ENCODE results near the gene BROX.

Gene BROX

GRCh38 chr1:222730866-222731265, 18.5 kb downstream of the BROX start:
- no peak for TF ChIP-seq CTCF (IDR thresholded peaks at IDR 0.05; ENCODE audit: low read depth, low read length)
- H3K4me3 ChIP-seq (ENCODE audit: low read depth, low read length): no peak overlapping the region
- no peak for DNase-seq (ENCODE audit: low read depth, low spot score)
- in situ Hi-C loops (cut with HindIII; ENCODE audit: low sequenced_read_pairs): no loop called here

- DNase-seq (ENCODE audit: low read depth, low spot score): no peak
- TF ChIP-seq CTCF (IDR thresholded peaks at IDR 0.05; ENCODE audit: low read depth, low read length): no peak
- in situ Hi-C loops (cut with HindIII; ENCODE audit: low sequenced_read_pairs): no loop called here
- H3K4me3 ChIP-seq (ENCODE audit: low read depth, low read length): no peak overlapping the region
Observed at GRCh38 chr1:222732216-222733159, 20.1 kb downstream of the BROX start.

GRCh38 chr1:222734740-222735139, 22.4 kb downstream of the BROX start:
- no peak for TF ChIP-seq CTCF (IDR thresholded peaks at IDR 0.05; ENCODE audit: low read depth, low read length)
- in situ Hi-C loops (cut with HindIII; ENCODE audit: low sequenced_read_pairs): no loop called here
- no peak for DNase-seq (ENCODE audit: low read depth, low spot score)
- H3K4me3 ChIP-seq (ENCODE audit: low read depth, low read length): no peak overlapping the region

GRCh38 chr1:222736470-222736869, 24.1 kb downstream of the BROX start:
- in situ Hi-C loops (cut with HindIII; ENCODE audit: low sequenced_read_pairs): no loop called here
- H3K4me3 ChIP-seq (ENCODE audit: low read depth, low read length): no peak overlapping the region
- DNase-seq (ENCODE audit: low read depth, low spot score): no peak
- no peak for TF ChIP-seq CTCF (IDR thresholded peaks at IDR 0.05; ENCODE audit: low read depth, low read length)

GRCh38 chr1:222736972-222737371, 24.6 kb downstream of the BROX start, which contains the start of gene FAM177B:
Gene FAM177B, plus strand, starts transcription at chr1:222737202. Its CDS starts 9,344 bp downstream, at chr1:222746546.
- no peak for TF ChIP-seq CTCF (IDR thresholded peaks at IDR 0.05; ENCODE audit: low read depth, low read length)
- H3K4me3 ChIP-seq (ENCODE audit: low read depth, low read length): no peak within 1 kb of the TSS
- in situ Hi-C loops (cut with HindIII; ENCODE audit: low sequenced_read_pairs): no loop called here
- DNase-seq (ENCODE audit: low read depth, low spot score): no peak

- no peak for DNase-seq (ENCODE audit: low read depth, low spot score)
- TF ChIP-seq CTCF (IDR thresholded peaks at IDR 0.05; ENCODE audit: low read depth, low read length): no peak
- in situ Hi-C loops (cut with HindIII; ENCODE audit: low sequenced_read_pairs): no loop called here
- no peak overlapping the region for H3K4me3 ChIP-seq (ENCODE audit: low read depth, low read length)
Observed at GRCh38 chr1:222739465-222739864, 27.1 kb downstream of the BROX start.
